Fibroblast of lung (primary cell): Measurements from ENCODE around the gene MYO1D. TPM values are rescaled to one million over a fixed set of nuclear protein-coding genes. Genes with fewer than 3 reads are reported as not detected.
A peak's percentile ranks its signal among the peaks of the same experiment; 100 is the strongest.
"Not testable (repeated sequence)": the region's sequence is repeated elsewhere in the genome, so short reads cannot be mapped to it uniquely, and the experiment has no call there.

Experiments
- DNase-seq, 2 donors: peaks; one replicate each; pipeline versions ENCODE4 v3.0.0 to v3.0.0-alpha.2; 2010; ENCODE audit warnings: low read depth in 2 of 2
- H2AFZ ChIP-seq: 2 replicates; pipeline ENCODE4 v1.5.1; 2012; ENCODE audit warnings: low read length, control low read depth, inconsistent platforms
- H3K27ac ChIP-seq: 2 replicates; pipeline ENCODE4 v1.5.1; 2011; ENCODE audit warnings: low read length, control low read depth; ENCODE audit not compliant: insufficient read depth
- H3K27me3 ChIP-seq: 2 replicates; pipeline ENCODE4 v1.5.1; 2011; ENCODE audit warnings: mild to moderate bottlenecking, low read length; ENCODE audit not compliant: control insufficient read depth, insufficient read depth
- H3K36me3 ChIP-seq: 2 replicates; pipeline ENCODE4 v1.5.1; 2011; ENCODE audit warnings: low read length; ENCODE audit not compliant: control insufficient read depth, insufficient read depth
- H3K4me1 ChIP-seq: 2 replicates; pipeline ENCODE4 v1.5.1; 2011; ENCODE audit warnings: low read length; ENCODE audit not compliant: control insufficient read depth, insufficient read depth; ENCODE audit errors: extremely low read depth
- H3K4me2 ChIP-seq: 2 replicates; pipeline ENCODE4 v1.5.1; 2011; ENCODE audit warnings: low read length, control low read depth; ENCODE audit not compliant: insufficient read depth; ENCODE audit errors: extremely low read depth
- H3K4me3 ChIP-seq, 4 experiments: fragments of 200-600 bp in 1 of 4; sonication (generic) in 1 of 4; replicated peaks in 1 of 4; 2 replicates each; pipeline ENCODE4 v1.5.1; 2011 to 2016; ENCODE audit warnings: low read length in 4 of 4, low read depth in 3 of 4, mild to moderate bottlenecking in 3 of 4, control low read depth in 2 of 4, inconsistent platforms in 1 of 4, mixed read lengths in 1 of 4; ENCODE audit not compliant: insufficient read depth in 1 of 4; ENCODE audit errors: control extremely low read depth in 1 of 4
- H3K79me2 ChIP-seq: 2 replicates; pipeline ENCODE4 v1.5.1; 2012; ENCODE audit warnings: mild to moderate bottlenecking, low read length, inconsistent platforms; ENCODE audit not compliant: control insufficient read depth, insufficient read depth
- H3K9ac ChIP-seq: 2 replicates; pipeline ENCODE4 v1.5.1; 2011; ENCODE audit warnings: mild to moderate bottlenecking, low read length, control low read depth; ENCODE audit not compliant: insufficient read depth
- H3K9me3 ChIP-seq: 2 replicates; pipeline ENCODE4 v1.5.1; 2012; ENCODE audit warnings: low read depth, low read length; ENCODE audit not compliant: control insufficient read depth, insufficient read depth
- H4K20me1 ChIP-seq: 2 replicates; pipeline ENCODE4 v1.5.1; 2011; ENCODE audit warnings: low read length; ENCODE audit not compliant: control insufficient read depth, insufficient read depth; ENCODE audit errors: extremely low read depth
- CTCF ChIP-seq, 2 donors: IDR thresholded peaks in 1 of 2; conservative IDR thresholded peaks in 1 of 2; 1 replicate in 1 of 2; 2 replicates in 1 of 2; pipeline ENCODE4 v1.5.1; 2011 to 2012; ENCODE audit warnings: low read length in 2 of 2, control low read depth in 1 of 2, inconsistent platforms in 1 of 2, low read depth in 1 of 2, mild to moderate bottlenecking in 1 of 2
- EZH2 ChIP-seq: IDR thresholded peaks from 2 replicates; pipeline ENCODE4 v1.5.1; 2012; ENCODE audit warnings: low read length, control low read depth, mild to moderate bottlenecking; ENCODE audit errors: missing control alignments
- polyA plus RNA-seq, 2 donors: library from polyadenylated mRNA; depleted of rRNA in 1 of 2; stranded (reverse) in 1 of 2; unstranded in 1 of 2; fragments of >200 nt; gene quantifications; 2 replicates each; pipeline ENCODE4 v1.2.1, GENCODE V29; 2011 to 2012; ENCODE audit warnings: missing spikeins in 1 of 2
- total RNA-seq: library from RNA; depleted of rRNA; stranded (reverse); fragments of >200 nt; gene quantifications from 2 replicates; pipeline ENCODE4 v1.2.1, GENCODE V29; 2014

Gene MYO1D
- total and polyA plus RNA-seq, 2 donors (not counting 1 experiment from before 2014, with no cell fraction given): 35.0 to 46.6 TPM

- H3K4me1 ChIP-seq: peaks cover 2% of the 10 kb centered on the region
- no peaks in the 10 kb centered on the region for H4K20me1 ChIP-seq
- H2AFZ ChIP-seq: no peak overlapping the region
- no peak overlapping the region for H3K9ac ChIP-seq
- H3K36me3 ChIP-seq: no peaks in the 10 kb centered on the region
- no peak overlapping the region for H3K4me2 ChIP-seq
- peak overlapping the region in 1 of 4 experiments; percentile 1 for H3K4me3 ChIP-seq
- no peak overlapping the region for H3K27ac ChIP-seq
- H3K27me3 ChIP-seq: no peaks in the 10 kb centered on the region
- no peaks in the 10 kb centered on the region for H3K79me2 ChIP-seq
- H3K9me3 ChIP-seq: no peaks in the 10 kb centered on the region
- DNase-seq: no peak
- no peak for TF ChIP-seq CTCF (conservative IDR thresholded peaks at IDR 0.05 in 1 of 2, IDR thresholded peaks at IDR 0.05 in 1 of 2; ENCODE audit: low read depth in 1 of 2, low read length in 2 of 2)
- TF ChIP-seq EZH2: no peak
Measured at GRCh38 chr17:32822996-32823395, 53.9 kb downstream of the MYO1D start.

GRCh38 chr17:32821987-32822934 is 54.7 kb downstream of the MYO1D start:
- peak overlapping the region in 2 of 4 experiments; percentile 1 to 18 for H3K4me3 ChIP-seq
- not testable (repeated sequence) for H3K36me3 ChIP-seq, H3K79me2 ChIP-seq, H2AFZ ChIP-seq, H3K27ac ChIP-seq, H4K20me1 ChIP-seq, H3K9me3 ChIP-seq, H3K9ac ChIP-seq, DNase-seq, H3K27me3 ChIP-seq, H3K4me1 ChIP-seq, H3K4me2 ChIP-seq

- Histone ChIP-seq H3K9me3 (no peaks in the 10 kb centered on the region), H3K27ac (no peak overlapping the region), H3K36me3 (no peaks in the 10 kb centered on the region), H3K4me3 (no peak overlapping the region), H3K27me3 (no peaks in the 10 kb centered on the region), H3K4me1 (peaks cover 2% of the 10 kb centered on the region), H4K20me1 (no peaks in the 10 kb centered on the region), H3K9ac (no peak overlapping the region), H3K79me2 (no peaks in the 10 kb centered on the region), H2AFZ (no peak overlapping the region), H3K4me2 (no peak overlapping the region)
- TF ChIP-seq CTCF (conservative IDR thresholded peaks at IDR 0.05 in 1 of 2, IDR thresholded peaks at IDR 0.05 in 1 of 2; ENCODE audit: low read depth in 1 of 2, low read length in 2 of 2) (no peak), EZH2 (no peak)
- DNase-seq: no peak
Measured at GRCh38 chr17:32820440-32820839, 56.5 kb downstream of the MYO1D start.
